Caco-2 (cell line): ENCODE results near the gene ITGA5. TPM values are rescaled to one million over a fixed set of nuclear protein-coding genes. Genes with fewer than 3 reads are reported as not detected.

Experiments
- Bru-seq: library from RNA; stranded (reverse); fragments of 400-500 nt; gene quantifications from one replicate; lab custom pipeline; 2021; lab: Mats Ljungman, UMichigan
- BruChase-seq, 2 experiments: library from RNA; stranded (reverse); fragments of 400-500 nt; gene quantifications; one replicate each; lab custom pipeline; 2021; lab: Mats Ljungman, UMichigan
- BruUV-seq: library from RNA; stranded (reverse); fragments of 400-500 nt; replicated peaks from 2 replicates; lab custom pipeline; 2021; lab: Mats Ljungman, UMichigan
- CTCF ChIA-PET: fragments of 300-600 bp; sonication (Branson Sonifier 250); formaldehyde crosslinking; loops from one replicate; lab custom pipeline; 2022; ENCODE audit warnings: antibody characterized with exemption; lab: Charles Lee
- POLR2A ChIA-PET: fragments of 300-600 bp; sonication (Branson Sonifier 250); formaldehyde crosslinking; loops from one replicate; lab custom pipeline; 2022; ENCODE audit warnings: antibody characterized with exemption; lab: Charles Lee
- DNase-seq, 2 experiments: peaks; one replicate each; pipeline versions ENCODE4 v3.0.0 to v3.0.0-alpha.2; 2020 to 2022
- H3K27me3 ChIP-seq: replicated peaks from 2 replicates; pipeline ENCODE4 v1.6.0; 2011; ENCODE audit warnings: low read length; ENCODE audit not compliant: control insufficient read depth, insufficient read depth
- H3K36me3 ChIP-seq: 2 replicates; pipeline ENCODE4 v1.5.1; 2011; ENCODE audit warnings: low read length; ENCODE audit not compliant: control insufficient read depth, insufficient read depth
- H3K4me1 ChIP-seq: fragments of 250-450 bp; sonication (Bioruptor Pico); 2 replicates; pipeline ENCODE4 v1.5.1; 2020; ENCODE audit warnings: mild to moderate bottlenecking
- H3K4me3 ChIP-seq: 2 replicates; pipeline ENCODE4 v1.5.1; 2011; ENCODE audit warnings: low read depth, mild to moderate bottlenecking, control low read depth, low read length
- H3K9me3 ChIP-seq: fragments of 250-450 bp; sonication (Bioruptor Pico); 2 replicates; pipeline ENCODE4 v1.5.1; 2020; ENCODE audit warnings: mild to moderate bottlenecking, moderate library complexity
- H3K27ac Mint-ChIP-seq: one replicate; pipeline ENCODE4 v1.8.0; 2022; ENCODE audit warnings: mixed read lengths; ENCODE audit not compliant: unreplicated experiment
- H3K27me3 Mint-ChIP-seq: one replicate; pipeline ENCODE4 v1.8.0; 2022; ENCODE audit warnings: mixed read lengths; ENCODE audit not compliant: insufficient read depth, unreplicated experiment
- H3K36me3 Mint-ChIP-seq: one replicate; pipeline ENCODE4 v1.8.0; 2022; ENCODE audit warnings: mild to moderate bottlenecking, mixed read lengths; ENCODE audit not compliant: insufficient read depth, unreplicated experiment
- H3K4me1 Mint-ChIP-seq: one replicate; pipeline ENCODE4 v1.8.0; 2022; ENCODE audit warnings: low read depth, mixed read lengths; ENCODE audit not compliant: unreplicated experiment
- H3K4me3 Mint-ChIP-seq: one replicate; pipeline ENCODE4 v1.8.0; 2022; ENCODE audit warnings: mild to moderate bottlenecking, moderate library complexity, mixed read lengths; ENCODE audit not compliant: unreplicated experiment
- H3K9me3 Mint-ChIP-seq: one replicate; pipeline ENCODE4 v1.8.0; 2022; ENCODE audit warnings: mixed read lengths; ENCODE audit not compliant: unreplicated experiment
- CTCF ChIP-seq, 2 experiments: fragments of 200-600 bp in 1 of 2; IDR thresholded peaks; 1 replicate in 1 of 2; 2 replicates in 1 of 2; pipeline versions ENCODE4 v1.5.1 to v1.8.0; 2011 to 2022; ENCODE audit warnings: antibody characterized with exemption in 1 of 2, control low read depth in 1 of 2, inconsistent platforms in 1 of 2, low read depth in 1 of 2, low read length in 1 of 2, mild to moderate bottlenecking in 1 of 2, moderate library complexity in 1 of 2; ENCODE audit not compliant: insufficient read depth in 1 of 2, severe bottlenecking in 1 of 2, unreplicated experiment in 1 of 2
- intact Hi-C: fragments of 100-400 bp; cut with micrococcal nuclease; formaldehyde crosslinking; loops from one replicate; pipeline ENCODE4 v1.10.0; 2022; ENCODE audit not compliant: unreplicated experiment
- long read RNA-seq: library from polyadenylated mRNA; stranded (forward); transcript quantifications from one replicate; pipeline ENCODE4 v2.0.0, GENCODE V29; 2022
- total RNA-seq: library from RNA; stranded (reverse); gene quantifications from 2 replicates; pipeline ENCODE4 v1.2.3, GENCODE V29; 2022

ITGA5 gene
- total RNA-seq = 17.3 and 22.3 TPM in 2 replicates
- percentile 54 among the genes with signal in this experiment for Bru-seq, nascent RNA
- percentile 57 among the genes with signal in this experiment for BruChase-seq, experiment 1, labeled RNA remaining after a 2-hour chase
- BruChase-seq, experiment 2, labeled RNA remaining after a 6-hour chase = percentile 65 among the genes with signal in this experiment
- long read RNA-seq, full-length matches to known transcripts = 1 of 5 reads
- long read RNA-seq, partial matches to known transcripts = 1 of 5 reads
- long read RNA-seq, other reads (novel, unspliced or antisense) = 3 of 5 reads

GRCh38 chr12:54419088-54419887, at the start of gene ITGA5:
Gene ITGA5 (minus strand): TSS chr12:54419266. CDS start chr12:54419198, 68 bp downstream.
- ChIA-PET POLR2A (interaction anchor here (0.7 kb wide), 1 partner anchor 167 kb away, joined by 3 read pairs; no protein-coding TSS in a partner anchor), CTCF (interaction anchor here (1.1 to 2.1 kb wide), 3 partner anchors 20 kb away, joined by 4 to 12 read pairs (median 5); no protein-coding TSS in a partner anchor)
- intact Hi-C loops = no loop called here
- no peaks in the 10 kb centered on the region for H3K9me3 Mint-ChIP-seq
- peak; percentile 57 to 64 for DNase-seq
- H3K36me3 Mint-ChIP-seq = no peaks in the 10 kb centered on the region
- Histone ChIP-seq H3K4me3 (peak within 1 kb of the TSS; percentile 67), H3K9me3 (no peaks in the 10 kb centered on the region), H3K36me3 (no peaks in the 10 kb centered on the region), H3K27me3 (no peaks in the 10 kb centered on the region), H3K4me1 (peaks cover 5% of the 10 kb centered on the region; the same call in 1 of the 2 replicates)
- no peaks in the 10 kb centered on the region for H3K27me3 Mint-ChIP-seq
- peak within 1 kb of the TSS; percentile 77 for H3K27ac Mint-ChIP-seq
- BruUV-seq = no TSS peak
- peaks cover 10% of the 10 kb centered on the region for H3K4me1 Mint-ChIP-seq
- H3K4me3 Mint-ChIP-seq = peak within 1 kb of the TSS; percentile 96
- TF ChIP-seq CTCF (IDR thresholded peaks at IDR 0.05; ENCODE audit: insufficient read depth in 1 of 2, low read depth in 1 of 2, low read length in 1 of 2, severe bottlenecking in 1 of 2, unreplicated experiment in 1 of 2) = no peak

GRCh38 chr12:54465857-54466523, 46.9 kb upstream of the ITGA5 start:
- DNase-seq = no peak
- Mint-ChIP-seq H3K4me1 (no peaks in the 10 kb centered on the region), H3K27me3 (peaks cover 7% of the 10 kb centered on the region), H3K9me3 (no peaks in the 10 kb centered on the region), H3K36me3 (no peaks in the 10 kb centered on the region), H3K27ac (no peak overlapping the region), H3K4me3 (no peak overlapping the region)
- intact Hi-C loops = no loop called here
- Histone ChIP-seq H3K27me3 (no peaks in the 10 kb centered on the region), H3K4me3 (no peak overlapping the region), H3K36me3 (no peaks in the 10 kb centered on the region), H3K9me3 (no peaks in the 10 kb centered on the region), H3K4me1 (no peaks in the 10 kb centered on the region)
- POLR2A ChIA-PET = no interaction called here
- CTCF ChIA-PET = interaction anchor here (1.2 kb wide), 1 partner anchor 67 kb away, joined by 4 read pairs; no protein-coding TSS in a partner anchor
- TF ChIP-seq CTCF (IDR thresholded peaks at IDR 0.05; ENCODE audit: insufficient read depth in 1 of 2, low read depth in 1 of 2, low read length in 1 of 2, severe bottlenecking in 1 of 2, unreplicated experiment in 1 of 2) = no peak
- no TSS peak for BruUV-seq

GRCh38 chr12:54463484-54463883, 44.4 kb upstream of the ITGA5 start:
- H3K27me3 ChIP-seq = no peaks in the 10 kb centered on the region
- ChIA-PET CTCF (interaction anchor here (0.7 to 0.9 kb wide), 2 partner anchors 33 to 64 kb away, joined by 3 read pairs; no protein-coding TSS in a partner anchor), POLR2A (no interaction called here)
- Mint-ChIP-seq H3K9me3 (no peaks in the 10 kb centered on the region), H3K4me1 (no peaks in the 10 kb centered on the region), H3K27me3 (peaks cover 7% of the 10 kb centered on the region), H3K4me3 (no peak overlapping the region), H3K36me3 (no peaks in the 10 kb centered on the region), H3K27ac (no peak overlapping the region)
- intact Hi-C loops = no loop called here
- DNase-seq = no peak
- H3K4me1 ChIP-seq = no peaks in the 10 kb centered on the region
- no peak for TF ChIP-seq CTCF (IDR thresholded peaks at IDR 0.05; ENCODE audit: insufficient read depth in 1 of 2, low read depth in 1 of 2, low read length in 1 of 2, severe bottlenecking in 1 of 2, unreplicated experiment in 1 of 2)
- H3K9me3 ChIP-seq = no peaks in the 10 kb centered on the region
- no peaks in the 10 kb centered on the region for H3K36me3 ChIP-seq
- no TSS peak for BruUV-seq
- no peak overlapping the region for H3K4me3 ChIP-seq
